A673 (cell line): ENCODE results near the gene ADPRH. TPM values are rescaled to one million over a fixed set of nuclear protein-coding genes. Genes with fewer than 3 reads are reported as not detected.

ENCODE experiments used
- BruUV-seq: library from RNA; stranded (reverse); fragments of 400-500 nt; replicated peaks from 2 replicates; lab custom pipeline; 2021; lab: Mats Ljungman, UMichigan
- CTCF ChIA-PET: fragments of 300-600 bp; sonication (Branson Sonifier 250); formaldehyde crosslinking; loops from one replicate; lab custom pipeline; 2022; ENCODE audit warnings: antibody characterized with exemption; lab: Charles Lee
- POLR2A ChIA-PET: fragments of 300-600 bp; sonication (Branson Sonifier 250); formaldehyde crosslinking; loops from one replicate; lab custom pipeline; 2022; ENCODE audit warnings: antibody characterized with exemption; ENCODE audit not compliant: low non-redundant PET; lab: Charles Lee
- DNase-seq: peaks from one replicate; pipeline ENCODE4 v3.0.0-alpha.2; 2015; ENCODE audit warnings: low spot score
- H3K27ac ChIP-seq: fragments of 200-600 bp; sonication (generic); 2 replicates; pipeline ENCODE4 v1.5.1; 2016; ENCODE audit warnings: mixed run types, low read depth, mild to moderate bottlenecking, mixed read lengths, antibody characterized with exemption, low read length; ENCODE audit not compliant: poor library complexity, severe bottlenecking
- H3K27me3 ChIP-seq: fragments of 200-600 bp; sonication (generic); replicated peaks from 2 replicates; pipeline ENCODE4 v1.6.1; 2017; ENCODE audit warnings: mixed run types, low read depth, mild to moderate bottlenecking, mixed read lengths, antibody characterized with exemption, low read length; ENCODE audit not compliant: insufficient read depth, poor library complexity
- H3K36me3 ChIP-seq: fragments of 200-600 bp; sonication (generic); 2 replicates; pipeline ENCODE4 v1.6.1; 2016; ENCODE audit warnings: mixed run types, mild to moderate bottlenecking, mixed read lengths, antibody characterized with exemption, low read length; ENCODE audit not compliant: insufficient read depth, poor library complexity, severe bottlenecking
- H3K4me1 ChIP-seq: fragments of 200-600 bp; sonication (generic); 2 replicates; pipeline ENCODE4 v1.6.1; 2017; ENCODE audit warnings: mixed run types, mild to moderate bottlenecking, mixed read lengths, antibody characterized with exemption, low read length; ENCODE audit not compliant: insufficient read depth, poor library complexity, severe bottlenecking
- H3K4me3 ChIP-seq: fragments of 200-600 bp; sonication (generic); 2 replicates; pipeline ENCODE4 v1.5.1; 2016; ENCODE audit warnings: low read depth, mixed run types, mild to moderate bottlenecking, mixed read lengths, low read length; ENCODE audit not compliant: poor library complexity, severe bottlenecking
- H3K9me3 ChIP-seq: fragments of 200-600 bp; sonication (generic); 2 replicates; pipeline ENCODE4 v1.6.1; 2016; ENCODE audit warnings: mixed run types, low read depth, mild to moderate bottlenecking, mixed read lengths, antibody characterized with exemption, low read length; ENCODE audit not compliant: poor library complexity, severe bottlenecking
- EZH2 ChIP-seq: fragments of 200-600 bp; sonication (generic); IDR thresholded peaks from 2 replicates; pipeline ENCODE4 v1.6.1; 2017; ENCODE audit warnings: borderline replicate concordance, low read depth, mild to moderate bottlenecking, mixed read lengths, antibody characterized with exemption, low read length; ENCODE audit not compliant: poor library complexity, severe bottlenecking
- intact Hi-C: fragments of 100-400 bp; cut with micrococcal nuclease; formaldehyde crosslinking; loops from one replicate; pipeline ENCODE4 v1.10.0; 2022; ENCODE audit not compliant: unreplicated experiment
- total RNA-seq: library from RNA; stranded (reverse); gene quantifications from 2 replicates; pipeline ENCODE4 v1.2.3, GENCODE V29; 2021
- TF ChIP-seq, protein P1 (sequence below): fragments of 300-800, 200-600 bp; sonication (generic); conservative IDR thresholded peaks from 2 replicates; pipeline ENCODE4 v1.5.1; 2017; ENCODE audit warnings: low read depth, mild to moderate bottlenecking, antibody characterized with exemption, low read length, moderate library complexity, mixed read lengths

The ADPRH gene
- total RNA-seq, 1 experiment from 2014 or later, result 0.37 TPM

GRCh38 chr3:119585208-119585607 is 5.9 kb downstream of the ADPRH start:
- CTCF ChIA-PET, result no interaction called here
- POLR2A ChIA-PET, result no interaction called here

GRCh38 chr3:119585856-119586570 is 6.7 kb downstream of the ADPRH start:
- no peak for TF ChIP-seq EZH2
- TF ChIP-seq, protein P1, sequence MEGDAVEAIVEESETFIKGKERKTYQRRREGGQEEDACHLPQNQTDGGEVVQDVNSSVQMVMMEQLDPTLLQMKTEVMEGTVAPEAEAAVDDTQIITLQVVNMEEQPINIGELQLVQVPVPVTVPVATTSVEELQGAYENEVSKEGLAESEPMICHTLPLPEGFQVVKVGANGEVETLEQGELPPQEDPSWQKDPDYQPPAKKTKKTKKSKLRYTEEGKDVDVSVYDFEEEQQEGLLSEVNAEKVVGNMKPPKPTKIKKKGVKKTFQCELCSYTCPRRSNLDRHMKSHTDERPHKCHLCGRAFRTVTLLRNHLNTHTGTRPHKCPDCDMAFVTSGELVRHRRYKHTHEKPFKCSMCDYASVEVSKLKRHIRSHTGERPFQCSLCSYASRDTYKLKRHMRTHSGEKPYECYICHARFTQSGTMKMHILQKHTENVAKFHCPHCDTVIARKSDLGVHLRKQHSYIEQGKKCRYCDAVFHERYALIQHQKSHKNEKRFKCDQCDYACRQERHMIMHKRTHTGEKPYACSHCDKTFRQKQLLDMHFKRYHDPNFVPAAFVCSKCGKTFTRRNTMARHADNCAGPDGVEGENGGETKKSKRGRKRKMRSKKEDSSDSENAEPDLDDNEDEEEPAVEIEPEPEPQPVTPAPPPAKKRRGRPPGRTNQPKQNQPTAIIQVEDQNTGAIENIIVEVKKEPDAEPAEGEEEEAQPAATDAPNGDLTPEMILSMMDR, result no peak
- no peaks in the 10 kb centered on the region for H3K36me3 ChIP-seq
- H3K27ac ChIP-seq, result no peak overlapping the region
- no peak overlapping the region for H3K4me3 ChIP-seq
- no peaks in the 10 kb centered on the region for H3K9me3 ChIP-seq
- no peak for DNase-seq
- ChIA-PET POLR2A (no interaction called here), CTCF (no interaction called here)
- no TSS peak for BruUV-seq
- intact Hi-C loops, result no loop called here
- no peaks in the 10 kb centered on the region for H3K4me1 ChIP-seq
- no peaks in the 10 kb centered on the region for H3K27me3 ChIP-seq

More at GRCh38 chr3:119585208-119585607, 5.9 kb downstream of the ADPRH start:
- TF ChIP-seq, protein P1, result no peak
- TF ChIP-seq EZH2, result no peak
- no peak overlapping the region for H3K4me3 ChIP-seq
- intact Hi-C loops, result no loop called here
- no peaks in the 10 kb centered on the region for H3K9me3 ChIP-seq
- DNase-seq, result no peak
- no peaks in the 10 kb centered on the region for H3K4me1 ChIP-seq
- BruUV-seq, result no TSS peak
- H3K36me3 ChIP-seq, result no peaks in the 10 kb centered on the region
- no peaks in the 10 kb centered on the region for H3K27me3 ChIP-seq
- H3K27ac ChIP-seq, result no peak overlapping the region

GRCh38 chr3:119586733-119587172 is 7.5 kb downstream of the ADPRH start:
- intact Hi-C loops, result no loop called here
- BruUV-seq, result no TSS peak
- no peaks in the 10 kb centered on the region for H3K36me3 ChIP-seq
- ChIA-PET CTCF (no interaction called here), POLR2A (no interaction called here)
- no peaks in the 10 kb centered on the region for H3K4me1 ChIP-seq
- no peak overlapping the region for H3K4me3 ChIP-seq
- H3K9me3 ChIP-seq, result no peaks in the 10 kb centered on the region
- H3K27ac ChIP-seq, result no peak overlapping the region
- TF ChIP-seq, protein P1, result no peak
- TF ChIP-seq EZH2, result no peak
- no peaks in the 10 kb centered on the region for H3K27me3 ChIP-seq
- DNase-seq, result no peak
